GM12878 (cell line): Measurements from ENCODE around the gene MEGF11. TPM values are rescaled to one million over a fixed set of nuclear protein-coding genes. Genes with fewer than 3 reads are reported as not detected.
A peak's percentile ranks its signal among the peaks of the same experiment; 100 is the strongest.

Experiments
- ATF2 ChIP-seq: IDR thresholded peaks from 2 replicates; pipeline ENCODE4 v1.6.1; 2012; ENCODE audit warnings: low read length, inconsistent platforms
- CEBPZ ChIP-seq: fragments of 150-350 bp; IDR thresholded peaks from 2 replicates; pipeline ENCODE4 v1.6.1; 2016; ENCODE audit warnings: low read depth, low read length
- CREB1 ChIP-seq: IDR thresholded peaks from 2 replicates; pipeline ENCODE4 v1.6.1; 2012; ENCODE audit warnings: low read depth, mild to moderate bottlenecking, inconsistent platforms
- EGR1 ChIP-seq, 2 experiments: IDR thresholded peaks; 1 replicate in 1 of 2; 2 replicates in 1 of 2; pipeline ENCODE4 v1.6.1; 2011 to 2012; ENCODE audit warnings: low read depth in 2 of 2, low read length in 2 of 2, borderline replicate concordance in 1 of 2, mild to moderate bottlenecking in 1 of 2, moderate library complexity in 1 of 2
- GATAD2B ChIP-seq: fragments of 450-650 bp; conservative IDR thresholded peaks from 2 replicates; pipeline ENCODE4 v1.6.1; 2017; ENCODE audit warnings: low read depth, mild to moderate bottlenecking, moderate library complexity
- HDAC6 ChIP-seq: fragments of 200-600 bp; sonication (generic); IDR thresholded peaks from one replicate; pipeline ENCODE4 v1.8.0; 2017; ENCODE audit warnings: antibody characterized with exemption; ENCODE audit not compliant: unreplicated experiment
- HSF1 ChIP-seq: fragments of 150-350 bp; IDR thresholded peaks from 2 replicates; pipeline ENCODE4 v1.6.1; 2014; ENCODE audit warnings: mild to moderate bottlenecking, low read depth, low read length
- MAX ChIP-seq: IDR thresholded peaks from 2 replicates; pipeline ENCODE4 v1.6.1; 2012; ENCODE audit warnings: low read depth, low read length, improper control_type of control experiment
- MYB ChIP-seq: fragments of 150-350 bp; IDR thresholded peaks from 2 replicates; pipeline ENCODE4 v1.6.1; 2014; ENCODE audit warnings: mild to moderate bottlenecking, low read depth, low read length, borderline replicate concordance
- NBN ChIP-seq: fragments of 450-650 bp; IDR thresholded peaks from 2 replicates; pipeline ENCODE4 v1.6.1; 2016
- NR2C1 ChIP-seq: fragments of 450-650 bp; IDR thresholded peaks from 2 replicates; pipeline ENCODE4 v1.6.1; 2017; ENCODE audit warnings: antibody characterized with exemption, mild to moderate bottlenecking, moderate library complexity
- NR2C2 ChIP-seq: IDR thresholded peaks from 2 replicates; pipeline ENCODE4 v1.6.1; 2011; ENCODE audit warnings: borderline replicate concordance, low read depth; ENCODE audit not compliant: control insufficient read depth, insufficient read length
- NRF1 ChIP-seq: conservative IDR thresholded peaks from 2 replicates; pipeline ENCODE4 v1.6.1; 2011; ENCODE audit warnings: mild to moderate bottlenecking, low read depth, low read length, improper control_type of control experiment
- RAD21 ChIP-seq: IDR thresholded peaks from 2 replicates; pipeline ENCODE4 v1.6.1; 2011; ENCODE audit warnings: mild to moderate bottlenecking, low read depth, low read length, moderate library complexity; ENCODE audit not compliant: insufficient read depth
- RELB ChIP-seq: fragments of 450-650 bp; IDR thresholded peaks from 2 replicates; pipeline ENCODE4 v1.6.1; 2017; ENCODE audit warnings: low read depth, mild to moderate bottlenecking, moderate library complexity
- SMAD5 ChIP-seq: IDR thresholded peaks from 2 replicates; pipeline ENCODE4 v1.6.1; 2016; ENCODE audit warnings: antibody characterized with exemption, low read depth
- TCF12 ChIP-seq: IDR thresholded peaks from 2 replicates; pipeline ENCODE4 v1.6.1; 2011; ENCODE audit warnings: low read depth, mild to moderate bottlenecking, low read length
- USF1 ChIP-seq: IDR thresholded peaks from 2 replicates; pipeline ENCODE4 v1.6.1; 2011; ENCODE audit warnings: borderline replicate concordance, low read depth, mild to moderate bottlenecking, moderate library complexity, mixed read lengths, low read length; ENCODE audit not compliant: insufficient read depth; ENCODE audit errors: extremely low read length
- ZNF217 ChIP-seq: fragments of 450-650 bp; IDR thresholded peaks from 2 replicates; pipeline ENCODE4 v1.6.1; 2017; ENCODE audit warnings: antibody characterized with exemption, mild to moderate bottlenecking
- ZNF384 ChIP-seq: IDR thresholded peaks from 2 replicates; pipeline ENCODE4 v1.6.1; 2012; ENCODE audit warnings: low read depth, mild to moderate bottlenecking, low read length, improper control_type of control experiment, borderline replicate concordance
- polyA plus RNA-seq, 11 experiments: library from polyadenylated mRNA; depleted of rRNA in 4 of 11; unstranded in 6 of 11; stranded (reverse) in 5 of 11; fragments of >200 nt; fragmentation: Nextera tagmentation in 4 of 11; fragmentation: Illumina TruSeq in 1 of 11; extraction: Ambion mirVana in 4 of 11; extraction: Trizol in 1 of 11; gene quantifications; 1 replicate in 1 of 11; 2 replicates in 10 of 11; pipeline versions ENCODE4 v1.2.1 to v1.2.3, GENCODE V29; 2011 to 2016; ENCODE audit warnings: inconsistent platforms in 2 of 11, missing spikeins in 2 of 11, low read depth in 1 of 11
- total RNA-seq, 4 experiments: library from RNA; depleted of rRNA in 3 of 4; stranded (reverse); fragments of >200 nt in 3 of 4; fragmentation: Illumina TruSeq in 1 of 4; extraction: Trizol in 1 of 4; gene quantifications; 2 replicates each; pipeline versions ENCODE4 v1.2.1 to v1.2.3, GENCODE V29; 2013 to 2021

The MEGF11 gene
- total and polyA plus RNA-seq, 10 of the 15 experiments (the other 5 are each of a cell fraction or from before 2014, with no cell fraction given), result 0.03 to 1.7 (median 0.49) TPM

GRCh38 chr15:65916664-65917406 lies 336.7 kb downstream of the MEGF11 start (continued):
- no peak for TF ChIP-seq CEBPZ
- no peak for TF ChIP-seq NRF1
- peak; percentile 56; the same call in 1 of the 2 replicates for TF ChIP-seq MYB
- no peak for TF ChIP-seq ZNF384
- no peak for TF ChIP-seq USF1
- TF ChIP-seq CREB1, result peak; percentile 53; the same call in 1 of the 2 replicates
- TF ChIP-seq HSF1, result no peak
- TF ChIP-seq ZNF217, result no peak
- TF ChIP-seq MAX, result no peak
- TF ChIP-seq RELB, result peak; percentile 99
- no peak for TF ChIP-seq NR2C2
- no peak for TF ChIP-seq NR2C1
- TF ChIP-seq ATF2, result peak; percentile 87; the same call in 1 of the 2 replicates
- TF ChIP-seq RAD21, result peak; percentile 90
- no peak for TF ChIP-seq SMAD5
- TF ChIP-seq GATAD2B, result peak; percentile 98
- TF ChIP-seq TCF12, result peak; percentile 85
- TF ChIP-seq NBN, result peak; percentile 87; the same call in 1 of the 2 replicates
- no peak for TF ChIP-seq HDAC6
- TF ChIP-seq EGR1 (IDR thresholded peaks at IDR 0.05; ENCODE audit: borderline replicate concordance in 1 of 2, low read depth in 2 of 2, low read length in 2 of 2), result no peak
